ENCODE results near the gene TANC2.
A peak's percentile ranks its signal among the peaks of the same experiment; 100 is the strongest.

TANC2 gene

GRCh38 chr17:62965686-62966425 lies at the start of gene TANC2:
TANC2 (plus strand) TSS chr17:62966235; CDS start chr17:63009560, 43,325 bp downstream.
- DNase-seq (ENCODE audit: low read depth in 2 of 2), result peak; percentile 43 to 45

GRCh38 chr17:62916684-62917571 lies 49.1 kb upstream of the TANC2 start:
- DNase-seq (ENCODE audit: low read depth in 2 of 2), result no peak

DNA sequence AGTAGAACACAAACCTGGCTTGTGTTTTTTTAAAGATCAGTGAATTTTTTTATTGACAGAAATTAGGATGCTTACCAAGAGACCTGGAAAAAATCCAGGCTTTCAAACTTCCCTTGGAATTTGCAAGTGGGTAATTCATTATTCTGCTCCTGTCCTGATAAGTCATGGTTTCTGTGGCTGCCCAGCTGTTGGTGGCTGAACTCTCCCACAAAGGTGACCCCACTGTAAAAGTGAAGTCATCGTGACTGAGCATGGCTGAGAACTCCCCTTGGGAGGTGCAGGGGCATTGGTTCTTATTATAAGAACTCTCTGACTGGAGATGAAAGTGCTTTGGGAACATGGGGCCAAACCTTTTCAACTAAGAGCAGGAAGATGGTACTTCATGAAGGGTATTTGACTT lies 46.6 kb upstream of the TANC2 start:
- DNase-seq (ENCODE audit: low read depth in 2 of 2), result no peak

GRCh38 chr17:62920300-62920699 lies 45.7 kb upstream of the TANC2 start:
- DNase-seq (ENCODE audit: low read depth in 2 of 2), result no peak

DNA sequence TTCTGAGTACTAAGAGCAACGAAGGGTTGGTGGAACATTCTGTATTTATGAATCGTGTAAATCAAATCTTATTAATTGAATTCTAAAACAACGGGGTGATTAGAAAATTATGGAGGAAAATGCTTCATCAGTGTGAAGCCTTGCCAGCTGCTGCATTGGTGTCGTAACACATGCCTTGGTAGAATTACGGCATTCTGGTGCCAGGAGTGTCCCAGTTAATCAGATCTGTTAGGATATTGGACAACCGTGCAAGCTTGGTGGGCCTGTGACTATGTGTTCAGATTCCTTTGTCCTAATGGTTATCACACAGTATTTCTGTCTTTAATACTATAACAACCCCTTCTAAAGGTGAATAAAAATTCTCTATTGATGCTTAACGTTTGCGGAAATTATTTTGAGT lies 44.2 kb upstream of the TANC2 start:
- DNase-seq (ENCODE audit: low read depth in 2 of 2), result no peak

GRCh38 chr17:62923258-62924150 lies 42.5 kb upstream of the TANC2 start:
- DNase-seq (ENCODE audit: low read depth in 2 of 2), result no peak

DNA sequence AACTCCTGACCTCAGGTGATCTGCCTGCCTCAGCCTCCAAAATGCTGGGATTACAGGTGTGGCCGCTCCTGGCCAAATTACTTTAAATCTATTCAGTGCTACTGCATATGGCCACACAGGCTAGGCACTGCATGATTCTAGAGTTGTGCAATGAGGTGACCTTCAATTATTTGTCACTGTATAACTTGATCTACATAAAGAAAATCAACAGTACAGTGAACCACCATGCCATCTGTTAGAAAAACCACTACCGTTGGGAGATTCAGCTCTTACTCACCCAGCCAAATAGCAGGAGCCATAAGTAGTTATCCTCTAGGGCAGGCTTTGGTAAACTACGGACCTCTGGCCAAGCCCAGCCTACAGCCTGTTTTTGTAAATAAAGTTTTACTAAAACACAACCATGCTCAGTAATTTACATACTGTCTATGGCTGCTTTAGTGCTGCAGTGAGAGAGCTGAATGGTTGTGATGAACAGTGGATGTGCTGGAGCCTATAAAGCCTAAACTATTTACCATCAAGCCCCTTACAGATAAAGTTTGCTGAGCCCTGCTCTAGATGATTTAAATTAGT lies 40.7 kb upstream of the TANC2 start:
- DNase-seq (ENCODE audit: low read depth in 2 of 2), result no peak

GRCh38 chr17:62927083-62927482 lies 39.0 kb upstream of the TANC2 start:
- no peak for DNase-seq (ENCODE audit: low read depth in 2 of 2)

DNA sequence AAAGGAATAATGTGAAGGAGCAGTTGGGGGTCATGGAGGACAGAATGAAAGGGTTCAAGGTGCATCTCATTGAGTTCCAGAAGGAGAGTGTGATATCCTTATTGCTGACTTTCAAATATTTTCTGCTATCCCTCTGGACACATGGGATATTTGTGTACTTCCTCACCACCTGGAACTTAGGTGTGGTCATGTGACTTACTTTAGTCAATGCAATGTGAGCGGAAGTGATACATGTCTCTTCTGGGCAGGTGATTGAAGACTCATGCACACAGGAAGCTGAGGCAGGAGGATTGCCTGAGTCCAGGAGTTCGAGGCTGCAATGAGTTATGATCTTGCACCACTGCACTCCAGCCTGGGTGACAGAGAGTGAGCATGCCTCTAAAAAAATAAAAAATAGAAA lies 36.7 kb upstream of the TANC2 start:
- no peak for DNase-seq (ENCODE audit: low read depth in 2 of 2)

GRCh38 chr17:62931101-62931500 lies 34.9 kb upstream of the TANC2 start:
- no peak for DNase-seq (ENCODE audit: low read depth in 2 of 2)

DNA sequence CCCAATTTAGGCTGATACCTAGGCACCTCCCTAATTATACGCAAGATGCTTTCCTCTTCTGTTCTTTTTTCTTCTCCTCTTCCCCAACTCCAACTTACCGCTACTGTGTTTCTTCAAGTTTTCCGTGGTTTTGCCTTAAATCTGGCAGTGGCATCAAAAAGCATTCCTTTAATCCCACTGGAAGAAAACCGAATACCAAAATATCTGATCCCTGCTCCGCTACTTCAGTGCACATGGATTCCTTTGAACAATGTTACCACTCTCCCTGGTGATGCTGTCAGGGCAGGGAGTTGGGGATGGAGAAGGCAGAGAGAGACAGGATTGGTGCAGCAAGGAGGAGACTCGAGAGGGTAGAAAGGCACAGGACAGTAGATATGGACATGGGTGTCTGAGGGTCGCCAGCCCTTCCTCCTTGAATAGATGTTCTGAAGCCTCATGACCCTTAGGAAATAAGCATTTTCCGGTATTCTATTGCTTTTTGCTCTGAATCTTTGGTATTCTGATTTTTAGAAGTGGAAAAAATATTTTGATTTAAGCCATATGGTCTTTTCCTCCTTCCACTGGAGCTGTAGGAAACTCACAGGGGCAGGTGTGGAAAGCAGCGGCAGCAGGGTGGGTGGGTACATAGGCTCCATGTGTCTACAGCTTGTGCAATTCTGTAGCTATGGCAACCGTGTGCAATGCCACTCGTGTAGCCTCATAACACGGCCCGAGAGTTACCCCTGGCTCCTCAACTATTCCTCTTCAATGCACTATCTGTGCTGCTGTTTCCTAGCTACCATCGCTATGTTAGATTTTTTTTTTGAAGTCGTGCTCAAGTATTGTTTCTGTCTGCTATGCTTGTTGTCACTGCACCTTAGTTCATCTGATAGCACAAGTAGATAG lies 32.3 kb upstream of the TANC2 start:
- DNase-seq (ENCODE audit: low read depth in 2 of 2), result no peak

GRCh38 chr17:62935098-62935497 lies 30.9 kb upstream of the TANC2 start:
- no peak for DNase-seq (ENCODE audit: low read depth in 2 of 2)

GRCh38 chr17:62935523-62935922 lies 30.5 kb upstream of the TANC2 start:
- no peak for DNase-seq (ENCODE audit: low read depth in 2 of 2)

DNA sequence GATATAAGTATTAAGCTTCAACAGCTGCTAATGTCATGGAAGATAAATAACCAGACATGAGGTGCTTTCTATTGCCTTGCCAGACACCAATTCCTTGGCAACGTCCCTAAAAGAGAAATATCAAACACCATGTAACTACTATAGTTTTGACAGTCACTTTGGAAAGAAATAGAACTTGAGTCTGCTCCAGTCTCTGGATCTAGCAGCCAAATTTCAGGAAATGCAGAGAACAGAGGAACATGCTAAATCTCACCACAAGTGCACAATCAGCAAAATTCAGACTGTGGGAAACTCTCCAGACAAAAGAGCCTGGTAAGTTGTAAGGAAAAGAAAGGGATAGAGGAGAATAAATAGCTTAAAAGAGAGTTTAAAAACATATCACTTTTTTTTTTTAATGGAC lies 28.4 kb upstream of the TANC2 start:
- no peak for DNase-seq (ENCODE audit: low read depth in 2 of 2)

DNA sequence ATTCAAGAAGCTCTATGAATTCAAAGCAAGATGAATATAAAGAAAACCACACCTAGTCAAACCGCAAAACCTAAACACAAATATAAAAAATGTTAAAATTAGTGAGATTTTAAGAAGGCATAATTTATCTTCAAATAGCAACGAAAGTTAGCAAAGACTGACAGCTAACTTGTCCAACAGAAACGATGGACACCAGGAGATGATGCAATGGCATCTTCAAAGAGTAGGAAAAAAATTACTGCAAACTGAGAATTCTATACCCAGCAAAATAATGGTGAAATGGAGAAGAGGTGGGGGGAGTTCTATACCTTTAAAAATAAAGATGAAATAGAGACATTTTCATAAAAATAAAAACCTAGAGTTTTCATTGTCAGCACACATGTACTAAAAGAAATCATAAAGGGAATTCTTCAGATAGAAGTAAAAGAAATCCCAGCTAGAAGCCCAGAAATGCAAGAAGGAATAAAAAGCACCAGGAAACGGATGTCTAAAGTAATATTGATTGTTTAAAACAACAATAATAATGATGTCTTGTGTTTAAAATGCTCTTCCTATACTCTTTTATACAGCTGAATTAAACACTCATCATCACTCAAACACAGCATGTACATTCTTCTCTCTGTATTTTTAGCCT lies 24.6 kb upstream of the TANC2 start:
- no peak for DNase-seq (ENCODE audit: low read depth in 2 of 2)

GRCh38 chr17:62948370-62948769 lies 17.7 kb upstream of the TANC2 start:
- DNase-seq (ENCODE audit: low read depth in 2 of 2), result no peak

GRCh38 chr17:62949036-62949435 lies 17.0 kb upstream of the TANC2 start:
- DNase-seq (ENCODE audit: low read depth in 2 of 2), result no peak

- no peak for DNase-seq (ENCODE audit: low read depth in 2 of 2)
Observed at GRCh38 chr17:62950067-62950466, 16.0 kb upstream of the TANC2 start.

GRCh38 chr17:62955841-62956352 lies 10.1 kb upstream of the TANC2 start:
- DNase-seq (ENCODE audit: low read depth in 2 of 2), result no peak

DNA sequence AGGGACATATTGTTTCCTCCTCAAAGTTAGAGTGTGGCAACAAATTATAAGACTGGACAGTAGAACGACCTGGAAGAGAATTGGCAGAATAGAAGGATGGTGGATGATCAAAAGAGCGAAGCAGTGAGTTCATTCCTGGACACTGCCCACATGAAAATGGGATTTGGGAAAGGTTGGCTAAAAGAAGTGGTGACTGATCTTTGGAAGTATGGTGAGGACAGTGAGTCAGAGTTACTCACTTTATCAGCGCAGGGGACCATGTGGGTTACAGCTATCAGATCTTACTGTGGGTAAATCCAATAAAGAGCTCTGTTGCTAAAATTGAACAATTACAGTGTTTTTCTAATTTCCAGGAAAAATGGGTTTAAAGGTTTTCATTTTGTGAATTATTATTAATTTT lies 2.7 kb upstream of the TANC2 start:
- no peak for DNase-seq (ENCODE audit: low read depth in 2 of 2)
